A673 (cell line): Measurements from ENCODE around the gene CCR5AS.
"Not testable (repeated sequence)": the region's sequence is repeated elsewhere in the genome, so short reads cannot be mapped to it uniquely, and the experiment has no call there.

Experiments
- BruUV-seq: library from RNA; stranded (reverse); fragments of 400-500 nt; replicated peaks from 2 replicates; lab custom pipeline; 2021; lab: Mats Ljungman, UMichigan
- CTCF ChIA-PET: fragments of 300-600 bp; sonication (Branson Sonifier 250); formaldehyde crosslinking; loops from one replicate; lab custom pipeline; 2022; ENCODE audit warnings: antibody characterized with exemption; lab: Charles Lee
- POLR2A ChIA-PET: fragments of 300-600 bp; sonication (Branson Sonifier 250); formaldehyde crosslinking; loops from one replicate; lab custom pipeline; 2022; ENCODE audit warnings: antibody characterized with exemption; ENCODE audit not compliant: low non-redundant PET; lab: Charles Lee
- DNase-seq: peaks from one replicate; pipeline ENCODE4 v3.0.0-alpha.2; 2015; ENCODE audit warnings: low spot score
- H3K27ac ChIP-seq: fragments of 200-600 bp; sonication (generic); 2 replicates; pipeline ENCODE4 v1.5.1; 2016; ENCODE audit warnings: mixed run types, low read depth, mild to moderate bottlenecking, mixed read lengths, antibody characterized with exemption, low read length; ENCODE audit not compliant: poor library complexity, severe bottlenecking
- H3K27me3 ChIP-seq: fragments of 200-600 bp; sonication (generic); replicated peaks from 2 replicates; pipeline ENCODE4 v1.6.1; 2017; ENCODE audit warnings: mixed run types, low read depth, mild to moderate bottlenecking, mixed read lengths, antibody characterized with exemption, low read length; ENCODE audit not compliant: insufficient read depth, poor library complexity
- H3K36me3 ChIP-seq: fragments of 200-600 bp; sonication (generic); 2 replicates; pipeline ENCODE4 v1.6.1; 2016; ENCODE audit warnings: mixed run types, mild to moderate bottlenecking, mixed read lengths, antibody characterized with exemption, low read length; ENCODE audit not compliant: insufficient read depth, poor library complexity, severe bottlenecking
- H3K4me1 ChIP-seq: fragments of 200-600 bp; sonication (generic); 2 replicates; pipeline ENCODE4 v1.6.1; 2017; ENCODE audit warnings: mixed run types, mild to moderate bottlenecking, mixed read lengths, antibody characterized with exemption, low read length; ENCODE audit not compliant: insufficient read depth, poor library complexity, severe bottlenecking
- H3K4me3 ChIP-seq: fragments of 200-600 bp; sonication (generic); 2 replicates; pipeline ENCODE4 v1.5.1; 2016; ENCODE audit warnings: low read depth, mixed run types, mild to moderate bottlenecking, mixed read lengths, low read length; ENCODE audit not compliant: poor library complexity, severe bottlenecking
- H3K9me3 ChIP-seq: fragments of 200-600 bp; sonication (generic); 2 replicates; pipeline ENCODE4 v1.6.1; 2016; ENCODE audit warnings: mixed run types, low read depth, mild to moderate bottlenecking, mixed read lengths, antibody characterized with exemption, low read length; ENCODE audit not compliant: poor library complexity, severe bottlenecking
- CTCF ChIP-seq: fragments of 300-800, 200-600 bp; sonication (generic); conservative IDR thresholded peaks from 2 replicates; pipeline ENCODE4 v1.5.1; 2017; ENCODE audit warnings: low read depth, mild to moderate bottlenecking, antibody characterized with exemption, low read length, moderate library complexity, mixed read lengths
- EZH2 ChIP-seq: fragments of 200-600 bp; sonication (generic); IDR thresholded peaks from 2 replicates; pipeline ENCODE4 v1.6.1; 2017; ENCODE audit warnings: borderline replicate concordance, low read depth, mild to moderate bottlenecking, mixed read lengths, antibody characterized with exemption, low read length; ENCODE audit not compliant: poor library complexity, severe bottlenecking
- intact Hi-C: fragments of 100-400 bp; cut with micrococcal nuclease; formaldehyde crosslinking; loops from one replicate; pipeline ENCODE4 v1.10.0; 2022; ENCODE audit not compliant: unreplicated experiment

The CCR5AS gene

DNA sequence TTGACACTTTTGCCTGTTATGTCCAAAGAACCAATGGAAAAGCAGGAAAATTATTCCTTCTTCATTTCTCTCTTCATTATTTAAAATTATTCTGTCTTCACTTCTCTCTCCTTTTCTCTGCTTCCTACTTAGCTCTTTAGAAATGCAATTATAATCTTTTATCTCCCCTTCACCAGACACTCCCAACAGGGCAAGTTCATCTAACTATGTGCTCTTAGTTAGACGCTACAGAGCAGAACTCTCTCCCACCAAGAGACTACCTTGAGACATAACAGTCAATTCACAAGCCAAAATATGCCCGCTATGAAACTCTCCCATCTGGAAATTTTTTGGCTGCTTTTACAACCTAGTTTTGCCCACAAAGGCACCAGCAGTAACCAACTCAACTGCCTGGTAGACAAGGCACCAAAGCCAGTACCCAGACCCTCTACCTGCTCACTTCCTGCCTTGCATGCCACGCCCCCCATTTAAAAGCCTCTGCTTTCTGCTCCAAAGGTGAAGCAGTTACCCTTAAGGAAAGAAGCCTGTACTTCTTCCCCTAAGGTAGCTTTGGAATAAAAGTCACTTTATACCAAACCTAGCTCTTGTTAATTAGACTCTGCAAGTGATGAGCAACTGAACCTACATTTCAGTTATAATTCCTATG lies 28.3 kb upstream of the CCR5AS start:
- ChIA-PET CTCF (no interaction called here), POLR2A (no interaction called here)
- no peak for TF ChIP-seq CTCF
- no peak for TF ChIP-seq EZH2
- no peaks in the 10 kb centered on the region for H3K9me3 ChIP-seq
- H3K36me3 ChIP-seq, result no peaks in the 10 kb centered on the region
- no peak overlapping the region for H3K4me3 ChIP-seq
- DNase-seq, result no peak
- H3K27me3 ChIP-seq, result no peaks in the 10 kb centered on the region
- no TSS peak for BruUV-seq
- intact Hi-C loops, result no loop called here
- no peaks in the 10 kb centered on the region for H3K4me1 ChIP-seq
- H3K27ac ChIP-seq, result no peak overlapping the region

GRCh38 chr3:46433841-46434240 lies 27.0 kb upstream of the CCR5AS start:
- Histone ChIP-seq H3K27ac (no peak overlapping the region), H3K9me3 (no peaks in the 10 kb centered on the region), H3K27me3 (no peaks in the 10 kb centered on the region), H3K4me1 (no peaks in the 10 kb centered on the region), H3K36me3 (no peaks in the 10 kb centered on the region), H3K4me3 (no peak overlapping the region)
- ChIA-PET POLR2A (no interaction called here), CTCF (no interaction called here)
- no peak for DNase-seq
- intact Hi-C loops, result no loop called here
- TF ChIP-seq CTCF (no peak), EZH2 (no peak)
- no TSS peak for BruUV-seq

DNA sequence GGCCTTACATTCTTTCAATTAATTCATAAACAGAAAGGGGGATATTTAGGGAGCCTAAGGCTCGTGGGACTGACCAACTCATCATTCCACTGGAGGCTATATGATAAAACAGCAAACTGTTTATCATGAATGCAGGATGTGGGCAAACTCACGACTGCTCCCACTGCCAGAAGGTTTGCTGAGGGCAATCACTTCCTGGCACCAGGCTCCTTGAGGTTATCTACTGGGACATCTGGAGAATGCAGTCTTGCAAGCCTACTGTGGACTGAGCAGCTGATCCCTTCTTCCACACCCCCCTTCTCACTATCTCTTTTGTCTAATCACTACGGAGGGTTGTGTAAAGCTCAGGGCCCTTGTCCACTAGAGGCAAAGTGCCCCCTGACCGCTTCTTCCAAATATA lies 26.3 kb upstream of the CCR5AS start:
- H3K27me3 ChIP-seq, H3K9me3 ChIP-seq, BruUV-seq, H3K36me3 ChIP-seq, CTCF ChIA-PET, POLR2A ChIA-PET, intact Hi-C loops, H3K4me1 ChIP-seq, H3K4me3 ChIP-seq, H3K27ac ChIP-seq, DNase-seq: not testable (repeated sequence)

GRCh38 chr3:46431905-46432304 lies 25.0 kb upstream of the CCR5AS start:
- intact Hi-C loops, CTCF ChIA-PET: not testable (repeated sequence)

DNA sequence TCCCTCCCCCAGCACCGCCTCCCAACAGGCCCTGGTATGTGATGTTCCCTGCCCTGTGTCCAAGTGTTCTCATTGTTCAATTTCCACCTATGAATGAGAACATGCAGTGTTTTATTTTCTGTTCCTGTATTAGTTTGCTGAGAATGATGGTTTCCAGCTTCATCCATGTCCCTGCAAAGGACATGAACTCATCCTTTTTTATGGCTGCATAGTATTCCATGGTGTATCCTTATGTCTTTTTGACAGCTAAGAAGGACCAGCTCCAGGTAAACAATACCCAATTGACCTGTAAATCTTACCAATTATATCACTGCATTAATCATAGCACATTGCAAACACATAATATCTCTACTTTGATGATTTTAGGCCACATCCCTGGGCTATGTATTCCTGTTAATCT lies 24.0 kb upstream of the CCR5AS start:
- POLR2A ChIA-PET, result not testable (repeated sequence)

More at GRCh38 chr3:46431905-46432304, 25.0 kb upstream of the CCR5AS start:
- H3K9me3 ChIP-seq, BruUV-seq, POLR2A ChIA-PET, DNase-seq, H3K27ac ChIP-seq, H3K4me1 ChIP-seq, H3K27me3 ChIP-seq, H3K36me3 ChIP-seq, H3K4me3 ChIP-seq: not testable (repeated sequence)

More for the DNA sequence above, 24.0 kb upstream of the CCR5AS start:
- DNase-seq, H3K36me3 ChIP-seq, intact Hi-C loops, CTCF ChIA-PET, H3K9me3 ChIP-seq, BruUV-seq, H3K27ac ChIP-seq, H3K27me3 ChIP-seq, H3K4me1 ChIP-seq, H3K4me3 ChIP-seq: not testable (repeated sequence)
